Subcutaneous abdominal adipose tissue (tissue), 5 donors: ENCODE data around the gene KLK13.

ENCODE experiments used
- H3K27ac ChIP-seq: one replicate; pipeline ENCODE4 v1.7.0; 2013; ENCODE audit warnings: low read depth, mild to moderate bottlenecking, inconsistent platforms, low read length, moderate library complexity
- H3K27me3 ChIP-seq, 5 donors: one replicate each; pipeline ENCODE4 v1.7.0; 2013; ENCODE audit warnings: low read length in 5 of 5, inconsistent platforms in 1 of 5; ENCODE audit not compliant: control insufficient read depth in 5 of 5, insufficient read depth in 4 of 5
- H3K36me3 ChIP-seq, 5 donors: one replicate each; pipeline ENCODE4 v1.7.0; 2013; ENCODE audit warnings: low read length in 5 of 5; ENCODE audit not compliant: control insufficient read depth in 5 of 5, insufficient read depth in 5 of 5
- H3K4me1 ChIP-seq, 5 donors: one replicate each; pipeline ENCODE4 v1.7.0; 2013; ENCODE audit warnings: low read length in 5 of 5, mild to moderate bottlenecking in 3 of 5, moderate library complexity in 1 of 5; ENCODE audit not compliant: control insufficient read depth in 5 of 5, insufficient read depth in 5 of 5
- H3K4me3 ChIP-seq, 5 donors: one replicate each; pipeline ENCODE4 v1.7.0; 2013; ENCODE audit warnings: low read length in 5 of 5, low read depth in 1 of 5
- H3K9ac ChIP-seq, 5 donors: one replicate each; pipeline ENCODE4 v1.7.0; 2013; ENCODE audit warnings: low read length in 5 of 5, mild to moderate bottlenecking in 4 of 5, moderate library complexity in 3 of 5
- H3K9me3 ChIP-seq, 5 donors: one replicate each; pipeline ENCODE4 v1.7.0; 2013; ENCODE audit warnings: low read length in 5 of 5; ENCODE audit not compliant: control insufficient read depth in 5 of 5
- donor health status: healthy.
- donor health status: healthy.
- donor health status: healthy.
- donor health status: healthy.
- donor health status: healthy.

The KLK13 gene, protein sequence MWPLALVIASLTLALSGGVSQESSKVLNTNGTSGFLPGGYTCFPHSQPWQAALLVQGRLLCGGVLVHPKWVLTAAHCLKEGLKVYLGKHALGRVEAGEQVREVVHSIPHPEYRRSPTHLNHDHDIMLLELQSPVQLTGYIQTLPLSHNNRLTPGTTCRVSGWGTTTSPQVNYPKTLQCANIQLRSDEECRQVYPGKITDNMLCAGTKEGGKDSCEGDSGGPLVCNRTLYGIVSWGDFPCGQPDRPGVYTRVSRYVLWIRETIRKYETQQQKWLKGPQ

DNA sequence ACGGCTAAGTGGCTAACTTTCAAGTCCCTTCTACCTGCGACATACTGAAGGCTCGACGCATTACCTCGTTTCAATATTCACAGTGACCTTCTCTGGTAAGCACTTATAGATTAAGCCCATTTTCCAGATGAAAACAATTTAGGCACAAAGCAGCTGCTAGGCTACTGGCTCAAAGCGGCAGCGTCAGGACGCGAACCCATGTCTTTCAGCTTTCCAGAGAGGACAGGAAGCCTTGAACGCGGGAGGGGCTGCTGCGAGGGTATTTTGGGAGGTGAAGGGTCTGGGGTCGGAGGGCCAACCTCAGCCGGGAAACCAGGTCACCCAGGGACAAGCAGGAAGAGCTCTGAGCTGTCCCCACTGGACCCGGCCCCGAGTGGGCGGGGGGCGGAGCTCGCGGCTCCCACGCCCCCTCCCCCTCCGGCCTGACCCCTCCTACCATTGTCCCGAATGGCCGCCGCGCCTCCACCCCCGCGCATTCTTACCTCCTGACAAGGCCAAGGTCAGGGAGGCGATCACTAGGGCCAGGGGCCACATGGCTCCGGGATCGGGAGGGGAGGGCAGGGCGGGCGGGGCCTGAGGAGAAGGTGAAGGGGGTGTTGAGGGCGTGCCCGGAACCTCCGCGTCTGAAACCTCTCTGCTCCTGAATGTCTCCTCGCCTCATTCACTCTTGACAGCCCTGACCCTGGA is at the start of gene KLK13:
TSS of gene KLK13 (minus strand) at position 559 of the 687 bp plus-strand sequence. CDS start at position 534, 25 bp downstream.
- H3K27ac ChIP-seq = no peak within 1 kb of the TSS
- peaks cover 4 to 38% (median 27%) of the 10 kb centered on the region in 5 donors for H3K27me3 ChIP-seq
- peak within 1 kb of the TSS in 2 of 5 donors; percentile 22 to 37 for H3K4me3 ChIP-seq
- no peak within 1 kb of the TSS for H3K9ac ChIP-seq
- peaks cover 0 to 6% (median 0%) of the 10 kb centered on the region in 5 donors for H3K4me1 ChIP-seq
- no peaks in the 10 kb centered on the region for H3K36me3 ChIP-seq
- no peaks in the 10 kb centered on the region for H3K9me3 ChIP-seq

DNA sequence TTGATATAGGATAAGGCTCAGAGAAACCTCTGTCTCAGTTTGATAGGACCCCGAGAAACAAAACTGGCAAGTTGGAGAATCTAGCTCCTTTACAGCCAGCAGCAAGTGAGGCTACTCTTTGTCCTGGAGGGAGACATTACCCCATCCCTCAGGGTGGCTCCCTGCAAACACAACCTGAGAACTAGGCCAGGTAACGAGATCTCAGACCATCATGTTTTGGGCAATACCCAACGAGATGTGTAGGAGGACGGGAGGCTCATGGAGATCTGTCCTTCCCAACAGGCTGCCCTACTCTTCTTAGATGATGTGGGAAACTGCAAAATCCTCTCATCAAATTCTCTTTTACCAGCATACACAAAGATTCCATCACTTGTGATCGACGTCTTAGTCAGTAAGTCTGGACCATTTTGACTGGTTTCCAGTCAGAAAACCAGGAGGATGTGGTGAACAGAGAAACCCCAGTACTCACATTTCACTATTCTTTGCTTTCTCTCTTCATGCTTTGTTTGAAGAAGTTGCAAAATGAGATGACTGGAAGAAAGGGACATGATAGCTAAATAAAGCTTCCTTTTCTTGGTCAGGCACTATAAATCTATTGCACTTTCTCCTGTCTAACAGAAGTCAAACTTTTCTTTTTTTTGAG is 49.3 kb upstream of the KLK13 start:
- Histone ChIP-seq H3K27me3 (peaks cover 0 to 8% (median 0%) of the 10 kb centered on the region in 5 donors), H3K36me3 (no peaks in the 10 kb centered on the region), H3K27ac (no peak overlapping the region), H3K9me3 (no peaks in the 10 kb centered on the region), H3K4me1 (no peaks in the 10 kb centered on the region), H3K4me3 (no peak overlapping the region), H3K9ac (no peak overlapping the region)

DNA sequence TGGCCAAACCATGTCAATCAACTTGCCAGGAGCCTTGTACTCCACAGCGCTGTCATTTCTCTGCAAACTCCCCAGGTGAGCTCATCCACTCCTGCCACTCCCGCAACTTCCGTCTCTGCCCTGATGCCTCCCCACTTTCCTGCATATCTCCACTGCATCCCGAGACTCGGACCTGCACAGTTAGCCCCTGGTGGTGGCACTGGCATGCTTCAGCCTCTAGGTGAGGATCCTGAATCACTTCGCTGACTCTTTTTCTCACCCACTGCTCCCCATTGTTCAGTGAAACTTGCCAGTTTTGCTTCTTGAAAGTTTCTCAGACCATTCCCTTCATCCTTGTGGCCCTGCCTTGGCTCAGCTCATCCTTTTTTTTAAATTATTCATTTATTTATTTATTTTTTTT is 46.7 kb upstream of the KLK13 start:
- peaks cover 3 to 21% (median 18%) of the 10 kb centered on the region in 5 donors for H3K4me1 ChIP-seq
- peaks cover 0 to 4% (median 0%) of the 10 kb centered on the region in 5 donors for H3K27me3 ChIP-seq
- H3K9me3 ChIP-seq = no peaks in the 10 kb centered on the region
- no peaks in the 10 kb centered on the region for H3K36me3 ChIP-seq
- no peak overlapping the region for H3K9ac ChIP-seq
- no peak overlapping the region for H3K4me3 ChIP-seq
- no peak overlapping the region for H3K27ac ChIP-seq

- Histone ChIP-seq H3K4me1 (peaks cover 3 to 21% (median 18%) of the 10 kb centered on the region in 5 donors), H3K9me3 (no peaks in the 10 kb centered on the region), H3K4me3 (no peak overlapping the region), H3K27ac (no peak overlapping the region), H3K36me3 (no peaks in the 10 kb centered on the region), H3K27me3 (peaks cover 0 to 1% (median 0%) of the 10 kb centered on the region in 5 donors), H3K9ac (no peak overlapping the region)
Measured at GRCh38 chr19:51110666-51110971, 45.7 kb upstream of the KLK13 start.

DNA sequence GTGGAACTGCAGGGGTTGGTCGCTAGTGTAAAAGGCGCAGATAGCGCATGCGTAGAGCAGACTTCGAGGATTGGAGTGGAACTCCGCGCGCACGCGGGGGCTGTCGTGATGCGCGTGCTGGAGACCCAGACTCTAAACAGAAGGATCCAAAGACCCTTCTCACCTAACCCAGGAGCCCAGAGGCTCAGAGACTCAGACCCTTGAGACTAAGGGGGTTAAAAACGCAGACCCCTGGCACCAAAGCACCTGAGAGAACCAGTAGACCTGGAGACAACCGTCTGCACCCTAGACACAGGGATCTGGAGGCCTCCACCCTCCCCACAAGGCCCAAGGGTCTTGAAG is 43.9 kb upstream of the KLK13 start:
- peaks cover 3 to 29% (median 21%) of the 10 kb centered on the region in 5 donors for H3K4me1 ChIP-seq
- H3K27me3 ChIP-seq = no peaks in the 10 kb centered on the region
- peak overlapping the region in 3 of 5 donors; percentile 33 to 90 (median 49) for H3K9ac ChIP-seq
- no peaks in the 10 kb centered on the region for H3K9me3 ChIP-seq
- H3K36me3 ChIP-seq = peaks cover 0 to 16% (median 4%) of the 10 kb centered on the region in 5 donors
- peak overlapping the region; percentile 86 to 92 (median 89) for H3K4me3 ChIP-seq
- H3K27ac ChIP-seq = peak overlapping the region; percentile 74

- Histone ChIP-seq H3K4me1 (peaks cover 3 to 33% (median 26%) of the 10 kb centered on the region in 5 donors), H3K9ac (peak within 1 kb of the TSS; percentile 84 to 92 (median 90)), H3K9me3 (no peaks in the 10 kb centered on the region), H3K27me3 (no peaks in the 10 kb centered on the region), H3K36me3 (peaks cover 0 to 18% (median 6%) of the 10 kb centered on the region in 5 donors), H3K27ac (peak within 1 kb of the TSS; percentile 74), H3K4me3 (peak within 1 kb of the TSS; percentile 88 to 93 (median 90))
Measured at GRCh38 chr19:51108066-51108804, 43.3 kb upstream of the KLK13 start, which contains the start of gene CTU1. TSS of gene CTU1 (minus strand) at chr19:51108409. CDS start at chr19:51104569, 3,840 bp downstream.

DNA sequence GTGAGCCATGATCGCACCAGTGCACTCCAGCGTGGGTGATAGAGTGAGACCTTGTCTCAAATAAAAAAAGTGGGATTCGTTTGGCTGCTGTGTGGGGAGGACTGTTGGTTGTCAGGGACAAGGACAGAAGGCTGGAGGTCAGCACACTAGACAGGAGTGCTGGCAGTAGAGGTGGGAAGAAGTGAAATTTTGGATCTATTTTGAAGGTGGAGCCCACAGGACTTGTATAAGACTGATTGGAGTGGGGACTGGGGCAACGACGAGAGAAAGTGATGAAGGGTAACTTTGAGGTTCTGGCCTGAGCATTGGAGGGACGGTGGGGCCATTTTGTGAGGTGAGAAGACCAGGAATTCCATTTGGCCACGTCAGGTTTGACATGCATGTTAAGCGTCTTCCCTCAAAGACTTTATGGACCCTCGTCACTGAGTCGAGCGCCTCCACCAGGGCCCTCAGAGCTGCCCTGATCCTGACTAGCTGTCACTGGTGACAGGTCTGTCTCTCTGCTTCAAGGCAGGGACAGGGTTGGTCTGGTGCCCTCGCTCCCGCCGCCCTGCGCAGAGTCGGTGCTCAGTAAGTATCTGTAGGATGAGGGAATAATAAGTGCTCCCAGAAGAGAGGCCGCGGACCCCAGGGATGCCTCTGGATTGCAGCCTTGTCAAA is 42.6 kb upstream of the KLK13 start:
- H3K4me1 ChIP-seq = peaks cover 3 to 38% (median 26%) of the 10 kb centered on the region in 5 donors
- peak overlapping the region; percentile 84 to 92 (median 90) for H3K9ac ChIP-seq
- peak overlapping the region; percentile 88 to 93 (median 90) for H3K4me3 ChIP-seq
- peak overlapping the region; percentile 74 for H3K27ac ChIP-seq
- H3K36me3 ChIP-seq = peaks cover 3 to 24% (median 10%) of the 10 kb centered on the region in 5 donors
- H3K27me3 ChIP-seq = no peaks in the 10 kb centered on the region
- H3K9me3 ChIP-seq = no peaks in the 10 kb centered on the region

DNA sequence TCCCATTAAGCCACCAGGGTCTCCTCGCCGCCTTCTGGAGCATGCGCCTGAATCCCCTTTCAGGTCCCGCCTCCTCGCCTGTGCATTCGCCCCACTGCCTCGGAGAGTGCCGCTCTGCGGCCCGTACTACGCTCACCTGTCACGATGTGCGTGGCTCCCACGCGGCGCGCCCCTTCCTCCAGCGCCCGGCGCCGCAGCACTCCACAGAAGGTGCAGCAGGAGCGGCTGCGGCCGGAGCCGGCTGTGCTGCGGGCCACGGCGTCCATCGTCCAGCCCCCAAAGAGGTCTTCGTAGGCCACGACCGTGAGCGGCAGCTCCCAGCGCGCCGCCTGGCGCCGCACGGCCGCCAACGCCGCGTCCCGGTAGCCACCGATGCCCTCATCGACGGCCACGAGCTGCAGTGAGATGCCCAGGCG is 39.0 kb upstream of the KLK13 start:
- no peaks in the 10 kb centered on the region for H3K9me3 ChIP-seq
- no peak overlapping the region for H3K27ac ChIP-seq
- H3K27me3 ChIP-seq = no peaks in the 10 kb centered on the region
- peaks cover 3 to 64% (median 45%) of the 10 kb centered on the region in 5 donors for H3K4me1 ChIP-seq
- H3K4me3 ChIP-seq = no peak overlapping the region
- H3K9ac ChIP-seq = no peak overlapping the region
- H3K36me3 ChIP-seq = peaks cover 3 to 48% (median 23%) of the 10 kb centered on the region in 5 donors

GRCh38 chr19:51102991-51103390 is 38.1 kb upstream of the KLK13 start:
- peaks cover 3 to 52% (median 25%) of the 10 kb centered on the region in 5 donors for H3K36me3 ChIP-seq
- no peaks in the 10 kb centered on the region for H3K27me3 ChIP-seq
- H3K4me3 ChIP-seq = no peak overlapping the region
- no peaks in the 10 kb centered on the region for H3K9me3 ChIP-seq
- no peak overlapping the region for H3K9ac ChIP-seq
- no peak overlapping the region for H3K27ac ChIP-seq
- H3K4me1 ChIP-seq = peaks cover 2 to 58% (median 44%) of the 10 kb centered on the region in 5 donors
